NCI-H146 (cell line): ENCODE measurements around the gene GLRA3.
"Not testable (repeated sequence)": the region's sequence is repeated elsewhere in the genome, so short reads cannot be mapped to it uniquely, and the experiment has no call there.

Experiments used
- DNase-seq: peaks from one replicate; lab custom pipeline; 2025; lab: John Stamatoyannopoulos, UW

The GLRA3 gene

DNA sequence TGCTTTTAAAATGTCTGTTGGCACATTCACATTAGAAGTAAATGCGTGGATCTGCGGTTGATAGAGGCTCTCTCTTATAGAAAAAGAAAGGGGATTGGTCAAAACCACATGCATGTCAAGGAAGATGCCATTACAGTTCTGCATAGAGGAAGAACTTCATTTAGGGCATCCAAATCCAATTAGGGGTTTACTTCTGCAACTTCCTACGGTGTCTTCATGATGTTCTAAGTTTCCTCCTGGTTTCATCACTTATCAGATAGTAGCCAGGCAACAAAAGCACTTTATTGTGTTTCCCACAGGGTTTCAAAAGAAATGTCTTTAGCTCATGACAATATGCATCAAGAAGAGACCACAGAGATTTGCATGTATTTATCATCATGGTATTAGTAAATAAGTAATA is 170.8 kb downstream of the GLRA3 start:
- DNase-seq: no peak

DNA sequence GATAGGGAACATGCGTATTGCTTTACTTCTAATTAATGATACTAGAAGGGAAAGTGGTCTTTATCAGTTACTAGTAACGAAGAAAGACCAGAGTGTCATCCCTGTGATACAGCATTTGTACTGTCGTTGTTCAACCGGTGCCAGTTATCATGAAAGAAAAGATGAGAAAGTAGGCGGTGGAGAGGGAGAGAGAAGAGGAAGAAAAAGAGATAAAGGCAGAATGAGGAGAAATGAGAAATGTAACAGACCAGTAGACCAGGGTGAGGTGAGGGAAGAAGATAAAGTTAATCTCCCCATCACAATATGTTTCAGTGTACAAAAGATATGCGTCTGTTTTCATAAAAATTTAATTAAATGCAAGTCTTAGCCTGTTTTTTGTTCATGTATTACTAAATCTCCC is 171.6 kb downstream of the GLRA3 start:
- no peak for DNase-seq

DNA sequence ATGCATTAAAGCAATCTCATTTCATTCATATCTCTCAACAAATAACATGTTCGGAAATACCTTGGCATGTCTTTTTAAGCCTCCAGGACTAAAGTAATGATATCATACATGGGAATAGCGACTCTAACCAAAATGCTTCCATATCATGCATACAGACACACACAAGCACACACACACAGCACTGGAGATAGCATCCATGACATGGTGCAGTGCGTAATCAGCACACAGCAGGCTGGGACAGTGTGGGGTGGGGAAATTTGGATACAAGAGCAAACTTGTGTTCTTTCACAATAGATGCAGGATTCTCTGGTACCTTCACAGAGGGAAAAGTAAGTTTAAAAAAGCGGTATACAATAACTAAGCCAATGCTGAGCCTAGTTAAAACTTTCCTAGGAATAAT is 174.4 kb downstream of the GLRA3 start:
- no peak for DNase-seq

DNA sequence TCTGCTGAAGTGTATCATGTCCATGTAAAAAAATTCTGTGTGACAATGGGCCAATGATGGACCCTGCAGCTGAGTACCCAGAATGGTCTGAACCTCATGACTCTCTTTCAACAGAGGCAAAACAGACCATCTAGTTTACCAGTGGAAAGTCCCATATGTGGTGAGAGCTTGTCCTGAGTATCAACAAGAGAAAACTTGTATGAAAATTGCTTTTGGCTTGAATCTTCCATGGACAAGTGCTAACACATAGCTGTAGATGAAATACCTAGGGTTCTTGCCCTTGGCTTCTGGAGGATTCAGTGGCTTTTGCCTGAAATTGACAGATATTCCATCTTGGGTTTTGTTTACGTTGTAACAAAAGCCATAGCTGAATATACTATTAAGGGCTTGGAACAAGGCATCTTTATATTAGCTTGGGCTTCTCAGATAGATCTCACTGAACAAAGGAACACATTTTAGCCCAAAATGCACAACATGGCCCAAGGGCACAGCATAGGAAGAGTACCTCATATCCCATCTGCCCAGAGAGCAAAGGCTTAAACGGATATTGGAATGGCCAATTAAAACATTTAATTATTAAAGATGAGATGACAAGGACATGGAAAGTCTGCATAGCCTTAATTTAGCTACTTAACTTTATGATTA is 178.2 kb downstream of the GLRA3 start:
- no peak for DNase-seq

DNA sequence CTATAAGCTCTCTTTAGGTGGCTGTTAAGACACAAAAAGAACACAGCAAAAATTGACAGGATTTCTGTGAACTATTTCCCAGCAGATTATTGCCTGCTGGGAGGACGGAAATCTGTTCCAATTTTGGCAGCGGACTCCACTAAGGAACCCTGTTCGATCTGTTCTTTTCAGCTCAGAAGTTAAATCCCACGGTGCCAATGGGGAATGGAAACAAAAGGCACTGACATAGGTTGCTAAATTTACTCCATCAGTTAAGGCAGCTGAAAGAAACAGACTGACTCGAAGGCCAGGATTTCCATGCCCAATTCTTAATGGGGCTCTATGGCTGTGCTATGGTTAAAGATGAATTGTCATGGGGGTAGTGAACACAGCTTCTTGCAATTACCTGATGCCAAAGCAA is 180.2 kb downstream of the GLRA3 start:
- no peak for DNase-seq

DNA sequence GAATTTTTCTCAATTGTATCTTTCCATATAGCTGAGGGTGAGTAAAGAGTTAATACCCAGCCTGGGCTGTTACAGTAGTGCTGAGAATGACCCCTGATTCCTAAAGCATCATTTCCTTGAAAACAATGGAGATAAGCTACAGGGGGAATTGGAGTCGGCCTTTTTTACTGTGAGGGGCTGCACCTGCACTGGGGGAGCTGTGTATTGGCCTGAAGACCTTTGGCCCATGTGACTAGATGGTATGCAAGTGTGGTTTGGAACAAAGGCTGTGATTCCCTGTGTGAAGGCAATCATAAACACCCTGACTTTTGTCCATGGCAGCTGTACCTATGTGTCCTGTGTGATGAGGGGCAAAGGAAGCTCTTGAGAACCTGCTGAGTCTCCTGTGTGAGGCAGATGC is 182.7 kb downstream of the GLRA3 start:
- no peak for DNase-seq

DNA sequence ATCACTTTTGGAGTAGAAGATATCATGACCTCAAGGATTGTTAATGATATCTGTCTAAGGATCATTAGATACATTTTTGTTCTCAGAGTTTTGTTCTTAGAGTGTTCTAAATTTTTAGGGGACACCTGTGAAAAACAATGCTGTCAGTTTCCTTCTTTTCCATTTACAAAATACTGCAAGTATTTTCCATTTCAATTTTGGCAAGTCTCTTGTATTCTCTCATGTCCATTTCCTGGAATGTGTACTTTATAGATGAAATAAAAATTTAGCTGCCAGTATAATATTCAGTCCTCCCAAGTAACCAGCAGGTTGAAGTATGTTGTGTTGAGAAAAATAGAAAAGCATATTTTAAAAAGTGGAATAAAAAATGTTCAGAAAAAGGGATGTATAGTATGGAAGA is 188.9 kb downstream of the GLRA3 start:
- no peak for DNase-seq

DNA sequence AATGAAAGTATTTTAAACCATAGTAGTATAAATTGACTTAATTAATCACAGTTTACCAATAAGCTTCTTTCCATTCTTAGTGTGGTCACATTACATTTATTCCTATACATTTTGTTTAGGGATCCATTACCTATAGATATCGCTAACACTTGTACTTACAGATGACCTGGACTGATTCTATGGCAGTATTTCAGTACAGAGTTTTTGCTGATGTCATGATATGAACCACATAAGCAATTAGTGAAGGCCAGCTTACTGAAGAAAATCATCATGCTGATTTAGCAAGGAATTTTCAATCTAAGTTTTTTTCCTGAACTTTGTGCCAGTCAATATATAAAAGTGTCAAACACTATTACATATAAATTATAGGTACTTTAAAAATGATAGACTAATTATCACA is 193.3 kb downstream of the GLRA3 start:
- no peak for DNase-seq

DNA sequence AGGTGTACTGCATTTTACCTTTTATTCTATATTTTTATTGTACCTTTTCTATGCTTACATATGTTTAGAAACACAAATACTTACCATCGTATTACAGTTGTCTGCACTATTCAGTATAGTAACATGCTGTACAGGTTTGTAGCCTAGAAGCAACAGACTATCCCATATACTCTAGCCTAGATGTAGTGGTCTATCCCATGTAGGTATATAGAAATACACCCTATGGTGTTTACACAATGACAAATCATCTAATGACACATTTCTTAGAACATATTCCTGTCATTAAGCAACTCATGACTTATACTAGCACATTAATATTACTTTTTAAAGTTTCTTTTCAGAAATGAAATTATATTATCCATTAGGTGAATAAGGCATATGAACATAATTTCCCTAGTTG is 195.6 kb downstream of the GLRA3 start:
- DNase-seq: no peak

DNA sequence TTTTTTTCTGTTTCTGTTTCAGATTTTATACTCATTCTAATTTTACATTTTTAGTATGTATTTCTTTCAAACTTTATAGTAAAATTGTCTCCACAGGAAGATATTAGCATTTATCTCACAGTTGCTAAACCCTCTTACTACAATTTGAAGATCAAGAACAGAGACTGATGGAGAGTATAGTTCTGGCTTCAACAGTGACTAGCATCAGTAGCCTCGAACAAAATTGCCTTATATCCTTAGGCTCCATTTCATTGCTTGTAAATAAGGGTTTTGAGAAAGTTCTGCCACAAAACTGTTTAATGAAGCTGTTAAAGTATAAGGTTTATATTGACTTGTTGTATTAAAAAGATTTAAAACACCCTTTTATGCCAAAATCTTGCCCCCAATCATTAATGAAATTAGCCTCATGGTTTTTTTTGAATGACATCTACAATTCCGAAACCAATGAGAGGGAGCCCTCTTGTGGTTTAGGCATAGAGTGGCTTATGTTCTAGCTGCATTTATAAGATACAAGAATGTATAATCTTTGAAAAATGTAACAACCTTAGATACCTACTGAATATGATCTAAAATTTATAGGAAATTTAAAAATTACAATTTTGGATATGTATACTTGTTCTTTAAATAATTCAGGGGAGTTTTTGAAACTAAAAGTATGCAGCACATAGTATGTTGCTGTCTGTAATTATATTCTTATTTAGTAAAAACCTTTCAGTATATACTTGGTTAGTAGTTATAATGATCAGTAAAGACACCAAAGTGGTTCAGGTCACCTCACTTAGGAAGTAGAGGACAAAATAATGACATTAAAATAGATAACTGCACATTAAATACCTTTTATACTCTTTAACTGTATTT is 196.9 kb downstream of the GLRA3 start:
- no peak for DNase-seq

DNA sequence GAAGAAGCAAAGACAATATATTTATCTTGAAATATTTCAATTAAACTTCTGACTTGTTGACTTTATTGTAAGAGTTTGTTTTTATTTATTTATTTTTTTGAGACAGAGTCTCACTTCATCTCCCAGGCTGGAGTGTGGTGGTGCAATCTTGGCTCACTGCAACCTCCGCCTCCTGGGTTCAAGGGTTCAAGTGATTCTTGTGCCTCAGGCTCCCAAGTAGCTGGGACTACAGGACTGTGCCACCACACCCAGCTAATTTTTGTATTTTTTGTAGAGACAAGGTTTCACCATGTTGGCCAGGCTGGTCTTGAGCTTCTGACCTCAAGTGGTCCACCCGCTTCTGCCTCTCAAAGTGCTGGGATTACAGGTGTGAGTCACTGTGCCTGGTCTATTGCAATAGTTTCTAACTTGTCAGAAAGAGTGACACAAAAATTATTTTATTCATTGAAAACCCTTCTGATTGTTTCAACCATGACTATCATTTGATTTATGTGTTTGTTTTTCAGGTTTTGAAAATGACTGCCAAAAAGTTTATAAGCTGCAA is 199.1 kb downstream of the GLRA3 start:
- DNase-seq: not testable (repeated sequence)

DNA sequence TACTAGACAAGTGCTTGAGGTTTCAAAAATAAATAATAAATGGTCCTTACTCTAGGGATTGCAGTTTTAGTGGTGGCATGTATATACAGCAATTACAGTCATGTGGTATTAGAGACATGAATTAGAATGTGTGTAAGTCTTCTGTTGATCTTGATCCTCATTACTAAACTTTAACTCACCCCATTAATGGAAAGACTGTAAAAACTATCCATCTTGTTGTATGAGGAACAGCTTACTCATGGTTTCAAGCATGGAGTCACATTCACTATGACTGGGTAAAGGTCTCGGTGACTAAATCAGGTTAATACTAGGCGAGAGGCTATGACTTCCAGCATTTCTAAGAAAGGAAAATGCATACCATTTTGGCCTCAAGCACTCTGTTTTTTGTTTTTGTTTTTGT is 199.8 kb downstream of the GLRA3 start:
- DNase-seq: no peak

DNA sequence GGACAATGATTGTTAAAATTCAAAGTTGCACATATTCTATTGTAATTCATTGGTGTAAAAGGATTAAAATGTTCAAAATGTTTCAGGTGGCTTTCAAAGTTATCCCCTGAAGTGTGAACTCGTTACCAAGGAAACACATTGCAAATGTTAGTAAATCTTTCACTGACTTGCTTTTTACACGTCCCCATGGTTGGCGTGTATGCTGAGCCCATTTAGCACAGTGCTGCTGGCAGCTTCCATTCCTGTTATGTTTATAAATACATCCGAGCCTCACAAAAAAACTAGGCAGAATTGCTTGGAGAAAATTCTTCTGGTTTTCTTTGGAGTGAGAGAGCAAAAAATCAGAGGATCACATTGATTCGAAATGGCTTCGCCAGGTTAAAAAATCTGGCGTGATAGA is 200.9 kb downstream of the GLRA3 start:
- DNase-seq: no peak

DNA sequence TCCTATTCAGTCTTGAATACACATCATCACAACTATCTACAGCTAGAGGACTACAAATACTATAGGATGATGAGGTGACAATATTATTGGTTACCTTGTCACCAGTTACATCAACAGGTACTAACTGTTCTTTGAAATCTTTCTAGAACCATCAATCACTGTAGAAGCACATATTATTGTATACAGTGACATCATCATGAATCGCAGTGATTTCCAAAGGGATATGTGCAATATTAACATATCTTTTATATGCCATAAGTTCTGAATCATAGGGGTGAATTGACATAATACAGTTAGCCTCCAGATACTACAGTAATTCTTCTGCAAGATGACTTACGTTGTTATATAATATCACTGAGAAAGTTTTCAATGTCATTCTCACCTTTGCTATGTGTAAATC is 201.6 kb downstream of the GLRA3 start:
- DNase-seq: no peak

DNA sequence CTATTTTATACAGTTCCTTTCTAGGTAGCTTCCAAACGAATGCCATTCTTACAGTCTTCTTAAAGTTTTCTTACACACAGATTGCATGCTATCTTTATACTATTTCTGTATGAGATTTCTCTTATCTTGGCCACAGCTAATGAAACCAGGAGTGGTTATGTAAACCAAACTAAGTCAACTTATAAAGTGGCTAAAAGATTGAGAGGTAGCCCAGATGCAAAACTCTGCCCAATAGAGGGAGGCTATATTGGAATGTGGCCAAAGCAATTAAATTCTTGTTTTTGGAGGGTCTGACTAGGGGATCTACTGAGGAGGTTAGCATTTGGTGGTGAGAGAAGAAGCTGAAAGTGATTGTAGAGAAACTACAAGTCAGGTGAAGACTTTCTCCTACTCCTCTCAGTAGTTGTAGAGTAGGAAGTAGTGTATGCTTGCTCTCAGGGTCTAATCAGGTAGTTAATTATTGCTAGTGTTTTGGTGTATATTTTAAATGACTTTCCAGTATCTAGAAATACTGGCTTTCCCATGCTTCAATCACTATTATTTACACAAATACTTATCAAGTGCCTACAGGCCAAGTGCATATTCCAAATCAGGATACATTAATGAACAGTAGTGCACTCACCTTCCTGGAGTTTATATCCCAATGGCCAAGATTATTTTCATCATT is 202.6 kb downstream of the GLRA3 start:
- DNase-seq: no peak

DNA sequence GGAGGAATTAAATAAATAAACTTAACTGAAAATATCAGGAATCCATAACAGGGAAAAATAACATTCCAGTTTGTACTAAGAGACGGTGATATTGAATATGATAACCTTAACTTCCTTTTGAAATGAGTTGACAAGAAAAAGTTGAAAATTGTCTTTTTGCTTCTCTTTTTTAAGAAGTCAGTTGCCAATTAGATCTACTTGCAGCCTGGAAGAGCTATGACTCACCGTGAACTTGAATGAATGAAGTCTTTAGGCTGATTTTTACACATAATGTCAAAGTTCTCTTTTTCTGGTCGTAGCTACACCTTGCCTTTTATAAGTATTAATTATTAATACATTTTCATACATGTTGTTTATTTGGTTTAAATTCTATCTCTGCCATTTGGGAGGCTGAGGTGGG is 212.4 kb downstream of the GLRA3 start:
- no peak for DNase-seq

DNA sequence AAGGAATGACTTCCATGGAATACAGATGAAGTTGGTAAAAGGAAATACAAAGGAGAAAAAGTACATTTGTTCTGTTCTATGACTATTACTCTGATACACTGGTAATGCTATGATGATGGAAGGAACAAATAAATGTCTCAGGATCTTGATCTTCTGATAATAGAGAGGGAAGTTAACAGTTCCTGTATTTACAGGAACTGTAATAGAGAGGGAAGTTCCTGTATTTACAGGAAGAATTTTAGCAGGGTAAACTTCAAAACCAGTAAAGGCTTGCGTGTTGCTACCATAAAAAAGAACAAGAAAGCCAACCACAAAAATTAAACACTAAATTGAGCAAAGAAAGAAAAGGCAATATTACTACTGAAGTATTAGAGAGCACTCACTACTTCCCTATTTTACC is 215.1 kb downstream of the GLRA3 start:
- DNase-seq: no peak

DNA sequence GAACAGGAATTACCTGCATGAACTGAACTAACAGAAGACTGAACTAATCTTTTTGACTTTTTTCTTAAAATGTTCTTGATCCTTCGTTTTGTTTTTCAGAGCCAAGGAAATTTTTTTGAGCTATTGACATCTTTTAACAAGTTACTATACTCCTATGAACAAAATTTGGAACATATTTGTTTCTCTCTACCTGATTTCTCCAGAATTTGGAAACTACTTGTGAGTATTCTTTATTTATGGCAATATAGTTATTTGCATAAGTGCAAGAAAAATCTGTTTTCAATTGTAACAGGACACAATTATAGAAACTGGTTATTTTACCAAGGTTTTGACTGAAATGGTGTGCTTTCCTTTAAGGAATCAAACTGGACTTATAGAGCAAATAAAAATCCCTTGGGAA is 217.3 kb downstream of the GLRA3 start:
- DNase-seq: no peak

DNA sequence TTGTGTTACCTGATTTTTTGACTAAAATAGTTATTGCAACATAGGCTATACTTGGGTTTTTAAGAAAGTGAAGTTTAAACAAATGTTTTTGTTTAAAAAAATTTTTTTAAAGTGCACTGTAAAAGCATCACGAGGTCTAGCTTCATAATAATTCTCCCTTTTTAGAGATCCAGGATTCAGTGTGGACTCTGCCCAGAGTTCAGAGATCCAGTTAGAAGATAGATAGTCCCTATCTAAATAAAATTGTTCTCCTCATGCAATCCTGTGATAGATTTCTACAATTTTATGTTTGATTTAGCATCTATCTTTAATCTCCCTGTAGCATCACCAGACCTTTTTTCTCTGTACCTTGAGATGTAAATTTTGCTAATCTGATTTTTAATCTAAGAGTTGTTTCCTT is 221.3 kb downstream of the GLRA3 start:
- DNase-seq: no peak

DNA sequence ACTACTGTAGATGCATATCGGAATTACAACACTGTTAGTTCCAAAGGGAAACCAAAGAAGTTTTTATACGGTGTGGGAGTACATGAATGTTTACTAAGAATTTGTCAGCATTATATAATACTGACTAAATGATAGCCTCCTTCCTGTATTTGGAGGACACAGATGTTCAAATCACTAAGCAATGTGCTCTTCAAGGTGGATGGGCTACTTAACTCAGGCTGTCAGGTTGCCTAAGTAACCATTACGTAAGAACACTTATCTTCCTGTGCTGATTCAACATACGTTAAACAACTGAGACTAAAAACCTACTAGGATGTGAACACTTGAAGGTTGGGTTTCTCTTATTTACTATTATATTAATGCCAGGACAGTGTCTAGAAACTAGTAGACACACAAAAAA is 224.8 kb downstream of the GLRA3 start:
- DNase-seq: no peak

DNA sequence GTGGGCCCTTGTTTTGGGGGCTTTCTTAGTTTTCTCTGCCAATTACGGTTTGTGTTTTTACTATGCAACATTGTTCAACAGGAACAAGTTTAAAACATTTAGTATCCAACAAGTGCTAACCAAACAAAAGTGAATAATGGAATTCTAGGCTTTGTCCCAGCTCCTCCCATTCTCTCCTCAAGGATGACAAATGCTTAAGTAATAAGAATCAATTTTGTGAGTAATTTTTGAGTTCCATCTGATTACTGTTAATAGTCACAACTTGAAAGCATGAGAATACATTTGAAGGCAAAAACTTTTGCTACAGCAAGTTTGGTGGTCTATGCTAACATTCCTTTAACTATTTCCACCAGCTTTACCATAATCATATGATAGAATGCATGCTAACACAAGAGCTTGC is 228.7 kb downstream of the GLRA3 start:
- DNase-seq: no peak

DNA sequence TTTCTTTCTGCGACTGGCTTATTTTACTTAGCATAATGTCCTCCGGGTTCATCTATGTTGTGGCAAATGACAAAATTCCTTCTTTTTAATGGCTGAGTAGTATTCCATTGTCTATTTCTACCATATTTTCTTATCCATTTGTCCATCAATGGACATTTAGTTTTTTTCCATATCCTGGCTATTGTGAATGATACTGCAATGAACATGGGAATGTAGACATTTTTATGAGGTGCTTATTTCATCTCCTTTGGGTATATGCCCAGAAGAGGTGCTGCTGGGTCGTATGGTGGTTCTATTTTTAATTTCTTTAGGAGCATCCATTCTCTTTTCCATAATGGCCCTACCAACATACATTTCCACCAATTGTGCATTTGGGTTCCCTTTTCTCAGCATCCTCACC is 230.2 kb downstream of the GLRA3 start:
- no peak for DNase-seq

DNA sequence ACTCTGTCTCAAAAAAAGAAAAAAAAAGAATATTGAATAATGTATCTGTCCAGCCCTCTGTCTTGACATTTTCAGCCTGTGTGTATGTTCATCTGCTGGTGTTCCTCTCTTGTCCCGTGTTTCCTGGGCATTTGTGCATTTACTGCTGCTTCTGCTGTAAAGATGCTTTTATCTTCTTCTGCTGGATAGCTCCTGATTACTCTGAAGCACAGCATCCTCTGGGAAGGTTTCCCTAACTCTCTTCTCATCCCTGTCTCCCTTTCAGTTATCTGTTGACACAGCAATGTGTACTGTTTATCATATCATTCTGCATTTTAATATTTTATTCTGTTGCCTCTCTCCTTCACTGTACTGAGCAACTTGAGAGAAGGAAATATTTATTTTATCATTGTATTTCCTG is 232.5 kb downstream of the GLRA3 start:
- no peak for DNase-seq
